NCI-H1436 treated with DMSO at 0.1 percent for 48 hours (cell line): Measurements from ENCODE around the gene CDC42SE1.
"Not testable (repeated sequence)": the region's sequence is repeated elsewhere in the genome, so short reads cannot be mapped to it uniquely, and the experiment has no call there.

ENCODE experiments used
- DNase-seq: peaks from one replicate; lab custom pipeline; 2025; lab: John Stamatoyannopoulos, UW

Gene CDC42SE1

DNA sequence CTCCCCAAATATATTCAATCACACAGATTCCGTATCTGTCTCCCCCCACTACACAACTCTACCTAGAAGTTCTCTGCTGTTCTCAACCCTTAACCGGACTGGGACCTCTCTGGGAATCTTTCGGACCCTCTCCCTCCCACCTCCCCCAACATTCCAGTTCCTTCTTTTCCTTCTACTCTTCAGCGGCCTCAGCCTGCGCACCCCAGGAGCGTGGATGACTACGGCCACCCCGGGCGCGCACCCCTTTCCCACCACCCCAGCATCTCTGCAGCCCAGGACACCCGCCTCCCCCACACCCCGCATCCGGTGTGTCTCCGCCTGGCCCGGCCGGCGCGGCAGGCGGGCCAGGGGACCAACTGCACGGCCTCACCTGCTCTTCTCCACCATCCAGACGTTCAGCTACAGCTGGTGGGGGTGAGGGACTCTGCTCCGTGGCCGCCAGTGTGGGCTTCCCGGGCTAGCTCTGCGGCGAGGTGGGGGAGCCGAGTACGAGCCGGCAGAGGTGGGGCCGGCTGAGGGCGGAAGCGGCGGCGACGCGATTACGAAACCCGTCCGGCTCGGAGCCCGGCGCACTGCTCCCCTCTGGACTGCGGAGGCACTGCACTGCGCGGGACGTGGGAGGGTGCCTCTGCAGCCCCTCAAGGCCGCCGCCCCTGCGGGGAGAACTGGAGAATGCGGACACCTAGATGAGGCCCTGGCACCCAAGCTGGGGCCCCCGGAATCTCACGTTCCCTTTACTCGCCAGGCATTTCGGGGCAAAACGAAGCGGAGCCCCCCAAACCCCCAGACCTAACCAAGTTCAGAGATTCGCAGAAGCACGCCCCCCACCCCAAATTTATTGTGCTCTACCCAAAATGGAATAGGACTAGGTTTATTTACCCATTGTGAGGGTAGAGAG, at the start of gene CDC42SE1:
Gene CDC42SE1, minus strand, starts transcription at position 514 of the 898 bp plus-strand sequence. CDS start 3,892 bp downstream, outside the sequence.
- DNase-seq: peak; percentile 40

GRCh38 chr1:151108331-151108730, 48.9 kb upstream of the CDC42SE1 start:
- no peak for DNase-seq

GRCh38 chr1:151106894-151107293, 47.5 kb upstream of the CDC42SE1 start:
- DNase-seq: no peak

DNA sequence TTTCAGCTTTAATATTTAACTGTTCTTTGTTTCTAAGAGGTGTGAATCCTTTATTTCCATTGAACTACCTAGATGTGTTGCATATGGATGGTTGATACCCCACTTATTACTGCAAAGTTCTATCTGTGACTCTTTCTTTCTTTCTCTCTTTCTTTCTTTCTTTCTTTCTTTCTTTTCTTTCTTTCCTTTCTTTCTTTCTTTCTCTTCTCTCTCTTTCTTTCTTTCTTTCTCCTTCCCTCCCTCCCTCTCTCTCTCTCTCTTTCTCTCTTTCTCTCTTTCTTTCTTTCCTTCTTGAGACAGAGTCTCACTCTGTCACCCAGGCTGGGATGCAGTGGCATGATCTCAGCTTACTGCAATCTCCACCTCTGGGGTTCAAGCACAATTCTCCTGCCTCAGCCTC, 45.2 kb upstream of the CDC42SE1 start:
- DNase-seq: no peak

DNA sequence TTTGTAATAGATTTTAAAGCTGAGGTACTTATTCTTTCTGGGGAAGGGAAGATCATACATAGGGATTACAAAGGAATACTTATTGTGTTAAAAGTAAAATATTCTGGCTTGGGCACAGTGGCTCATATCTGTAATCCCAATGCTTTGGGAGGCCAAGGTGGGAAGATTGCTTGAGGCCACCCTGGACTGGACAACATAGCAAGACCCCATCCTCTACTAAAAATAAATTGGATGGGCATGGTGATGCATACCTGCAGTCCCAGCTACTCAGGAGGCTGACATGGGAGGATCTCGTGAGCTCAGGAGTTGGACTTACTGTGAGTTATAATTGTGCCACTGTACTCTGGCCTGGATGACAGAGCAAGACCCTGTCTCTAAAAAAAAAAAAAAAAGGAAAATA, 38.7 kb upstream of the CDC42SE1 start:
- DNase-seq: no peak

GRCh38 chr1:151097426-151097825, 38.0 kb upstream of the CDC42SE1 start:
- DNase-seq: not testable (repeated sequence)

DNA sequence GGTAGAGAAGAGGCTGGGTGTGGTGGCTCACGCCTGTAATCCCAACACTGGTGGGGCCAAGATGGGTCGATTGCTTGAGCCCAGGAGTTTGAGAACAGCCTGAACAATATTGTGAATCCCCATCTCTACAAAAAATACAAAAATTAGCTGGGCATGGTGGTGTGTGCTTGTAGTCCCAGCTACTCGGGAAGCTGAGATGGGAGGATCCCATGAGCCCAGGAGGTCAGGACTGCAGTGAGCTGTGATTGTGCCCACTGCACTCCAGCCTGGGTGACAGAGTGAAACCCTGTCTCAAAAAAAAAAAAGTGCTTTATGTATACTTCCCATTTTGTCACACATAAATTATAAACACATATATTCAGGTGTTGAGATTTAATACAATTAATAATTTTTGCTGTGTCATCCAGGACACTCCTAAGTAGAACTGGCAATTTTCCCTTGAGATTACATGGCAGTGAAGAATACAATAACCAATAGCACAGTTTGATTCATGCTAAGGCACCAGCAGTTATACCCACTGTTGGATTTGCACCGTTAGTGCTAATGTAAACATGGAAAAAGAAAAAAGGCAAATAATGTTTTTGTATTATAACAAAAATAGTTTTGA, 26.6 kb upstream of the CDC42SE1 start:
- no peak for DNase-seq

GRCh38 chr1:151072224-151072623, 12.8 kb upstream of the CDC42SE1 start:
- no peak for DNase-seq

DNA sequence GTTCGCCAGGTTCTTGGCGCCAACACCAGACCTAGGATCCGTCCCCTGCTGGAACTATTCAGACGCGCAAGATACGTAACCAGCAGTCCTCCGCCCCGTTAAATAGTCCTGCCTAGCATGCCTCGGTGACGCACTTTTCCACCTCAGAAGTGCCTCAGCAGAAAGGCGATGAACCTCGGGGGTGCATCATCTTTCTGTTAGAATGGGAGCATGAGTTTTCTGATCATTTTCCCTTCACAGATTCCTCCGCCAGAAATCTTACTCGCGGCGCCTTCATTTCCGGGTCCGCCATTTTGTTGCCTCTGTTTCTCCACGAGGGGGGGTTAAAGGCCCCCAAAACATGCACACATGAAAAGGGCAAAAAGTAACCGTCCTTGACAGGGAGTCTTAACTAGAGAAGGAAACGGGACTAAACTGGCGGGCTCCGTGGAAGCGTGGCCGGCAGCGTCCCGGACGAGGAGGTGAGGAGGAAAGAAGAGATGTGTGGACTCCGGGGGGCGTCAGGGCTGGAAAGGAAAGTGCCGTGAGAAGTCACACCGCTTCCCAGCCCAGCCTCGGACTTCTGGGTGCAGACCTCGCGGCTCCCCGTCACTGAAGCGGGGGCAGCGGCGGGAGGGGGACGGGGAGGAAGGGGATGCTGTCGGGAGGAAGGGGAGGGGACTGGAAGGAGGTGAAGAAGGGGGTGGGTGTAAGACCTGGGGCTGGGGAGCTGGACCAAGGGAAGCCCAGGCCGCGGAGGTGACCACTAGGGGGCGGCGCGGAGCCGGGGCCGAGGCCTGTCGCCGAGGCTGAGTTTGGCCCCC, 11.3 kb upstream of the CDC42SE1 start, which contains the start of gene GABPB2:
Gene GABPB2, plus strand, starts transcription at position 288 of the 803 bp plus-strand sequence. CDS start 17,429 bp downstream, outside the sequence.
- DNase-seq: peak; percentile 80

DNA sequence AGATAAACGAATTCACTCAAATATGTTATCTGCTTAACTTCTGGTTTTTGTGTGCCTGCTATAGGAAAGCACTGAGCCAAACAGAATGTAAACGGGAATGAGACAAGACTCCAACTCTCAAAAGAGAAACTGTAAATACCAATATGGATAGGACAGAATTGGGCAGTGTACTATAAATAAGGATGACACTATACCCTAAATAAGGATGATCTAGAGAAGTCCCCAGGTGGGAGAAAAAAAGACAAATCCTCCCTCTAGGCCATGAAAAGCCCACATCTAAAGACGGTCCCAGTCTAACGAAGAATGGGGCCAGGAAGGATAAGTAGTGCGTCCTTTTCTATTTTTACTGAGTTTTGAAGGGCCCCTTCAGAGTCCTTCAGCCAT, 9.7 kb upstream of the CDC42SE1 start:
- DNase-seq: no peak

DNA sequence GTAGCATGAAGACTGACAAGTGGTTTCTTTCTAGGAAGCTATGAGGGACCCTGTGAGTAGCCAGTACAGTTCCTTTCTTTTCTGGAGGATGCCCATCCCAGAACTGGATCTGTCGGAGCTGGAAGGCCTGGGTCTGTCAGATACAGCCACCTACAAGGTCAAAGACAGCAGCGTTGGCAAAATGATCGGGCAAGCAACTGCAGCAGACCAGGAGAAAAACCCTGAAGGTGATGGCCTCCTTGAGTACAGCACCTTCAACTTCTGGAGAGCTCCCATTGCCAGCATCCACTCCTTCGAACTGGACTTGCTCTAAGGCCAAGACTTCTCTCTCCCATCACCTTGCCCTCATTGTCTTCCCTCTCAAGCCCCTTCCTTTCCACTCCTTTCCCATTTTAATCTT, 7.8 kb upstream of the CDC42SE1 start:
- DNase-seq: no peak

- DNase-seq: no peak
Observed at GRCh38 chr1:151065089-151065645, 5.7 kb upstream of the CDC42SE1 start.

DNA sequence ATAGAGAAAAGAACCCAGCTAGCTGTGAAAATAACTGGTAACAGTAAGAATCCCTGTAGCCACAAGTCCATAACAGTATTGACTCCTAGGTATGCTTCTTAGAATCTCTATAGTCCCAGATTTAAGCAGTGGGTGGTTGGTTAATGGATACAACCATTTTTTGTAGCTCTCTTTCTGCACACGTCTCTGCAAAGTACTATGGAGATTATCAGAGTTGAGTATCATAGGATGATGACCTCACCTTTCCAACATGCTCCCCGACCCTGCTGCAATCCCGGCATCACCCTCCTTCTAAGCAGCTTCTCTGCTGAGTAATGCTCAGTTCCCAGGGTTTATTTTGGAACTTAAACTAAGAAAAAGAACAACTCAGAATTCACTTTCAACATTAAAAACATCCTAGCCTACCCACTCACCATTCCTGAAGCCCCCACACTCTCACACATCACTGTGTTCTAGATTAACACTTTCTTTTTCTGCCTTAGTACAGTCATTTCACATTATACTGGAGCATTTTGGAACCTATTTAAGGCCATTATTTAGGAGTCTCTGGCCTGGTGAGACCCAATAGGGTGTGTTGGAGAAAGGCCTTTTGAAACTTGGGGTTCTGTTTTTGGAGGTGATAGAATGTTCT, 3.4 kb upstream of the CDC42SE1 start:
- DNase-seq: no peak

GRCh38 chr1:151061704-151062103, 2.3 kb upstream of the CDC42SE1 start:
- DNase-seq: no peak

DNA sequence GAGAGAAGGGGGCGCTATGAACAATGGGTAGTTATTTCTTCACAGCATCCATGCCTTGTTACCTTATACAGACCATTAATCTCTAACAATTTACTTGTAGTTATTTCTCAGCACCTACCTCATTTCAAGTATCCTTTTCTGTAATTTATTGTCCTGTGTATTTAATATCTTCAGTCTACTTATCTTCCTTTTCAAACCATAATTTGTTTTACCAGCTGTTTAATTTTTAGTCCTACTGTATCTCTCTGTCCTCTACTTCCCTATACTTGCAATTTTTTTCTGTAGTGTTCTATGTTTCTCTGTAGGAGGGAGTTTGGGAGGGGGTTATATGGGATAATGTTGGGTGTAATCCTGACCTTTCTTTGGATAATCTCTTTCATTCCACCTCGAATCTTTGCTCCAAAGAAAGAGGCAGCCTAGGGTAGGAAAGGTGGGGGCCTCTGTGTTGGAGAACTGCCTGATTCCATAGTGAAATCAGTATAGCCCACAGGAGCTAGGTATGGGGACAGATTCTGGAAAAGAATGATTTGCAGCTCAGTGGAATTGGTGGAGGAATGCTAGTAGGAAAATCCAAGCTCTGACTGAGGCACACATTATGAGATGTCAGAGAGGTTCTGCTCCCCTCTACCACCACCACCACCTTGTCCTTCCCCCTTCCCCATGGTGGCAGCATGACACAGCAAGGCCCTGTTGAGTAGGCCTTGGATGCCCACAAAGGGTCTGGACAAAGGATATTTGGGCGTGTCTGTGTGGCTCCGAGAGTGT, 1.4 kb upstream of the CDC42SE1 start:
- no peak for DNase-seq

DNA sequence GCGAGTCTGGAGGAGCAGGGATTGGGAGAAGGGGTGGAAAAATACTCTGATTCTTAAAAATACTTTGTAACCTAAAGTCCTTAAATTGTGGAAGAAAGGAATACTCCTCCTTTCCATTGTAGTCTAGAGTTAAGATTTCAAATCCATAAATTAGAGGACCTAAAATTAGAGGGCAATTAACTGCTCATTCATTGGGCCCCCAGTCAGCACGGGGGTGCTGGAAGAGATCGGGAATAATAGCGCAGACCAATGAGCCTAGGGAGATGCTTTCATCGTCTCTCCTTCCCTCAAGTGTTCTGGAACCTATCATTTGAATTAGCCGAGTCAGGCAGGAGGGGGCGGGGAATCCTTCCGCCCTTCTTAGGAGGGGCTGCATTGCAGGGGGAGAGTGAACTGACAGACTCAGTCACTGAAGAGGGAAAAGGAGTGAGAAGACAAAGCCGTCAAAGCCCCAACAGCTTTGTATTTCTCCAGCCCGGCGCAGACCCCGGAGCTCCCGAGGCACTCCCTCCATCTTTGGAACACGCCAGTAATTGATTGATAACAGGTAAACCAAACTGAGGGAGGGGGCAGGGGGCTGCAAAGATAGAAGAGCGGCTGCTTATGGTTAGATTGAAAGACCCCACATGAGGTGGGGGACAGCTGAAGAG, 710 bp upstream of the CDC42SE1 start, which contains the start of gene MLLT11:
Gene MLLT11, plus strand, starts transcription at position 391 of the 650 bp plus-strand sequence. CDS start 6,828 bp downstream, outside the sequence.
- DNase-seq: peak; percentile 76

DNA sequence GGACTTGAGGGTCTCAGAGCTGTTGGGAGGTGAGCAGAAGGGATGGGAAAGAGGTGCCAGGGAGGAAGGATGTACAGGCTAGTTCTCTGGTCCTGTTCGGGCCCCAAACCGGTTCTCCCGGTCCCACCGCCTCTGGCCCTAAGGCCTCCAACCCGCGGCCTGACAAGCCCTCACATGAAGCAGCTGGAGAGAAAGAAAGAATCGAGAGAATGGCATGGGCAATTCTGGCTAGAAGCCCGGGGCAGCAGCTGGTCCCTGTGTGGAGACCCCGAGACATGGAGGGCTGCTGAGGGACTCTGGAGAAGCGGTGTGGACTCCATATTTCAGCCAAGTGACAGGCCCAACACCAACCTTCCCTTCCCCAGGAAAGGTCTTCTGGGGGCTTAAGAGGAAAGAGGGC, 730 bp downstream of the CDC42SE1 start:
- no peak for DNase-seq

DNA sequence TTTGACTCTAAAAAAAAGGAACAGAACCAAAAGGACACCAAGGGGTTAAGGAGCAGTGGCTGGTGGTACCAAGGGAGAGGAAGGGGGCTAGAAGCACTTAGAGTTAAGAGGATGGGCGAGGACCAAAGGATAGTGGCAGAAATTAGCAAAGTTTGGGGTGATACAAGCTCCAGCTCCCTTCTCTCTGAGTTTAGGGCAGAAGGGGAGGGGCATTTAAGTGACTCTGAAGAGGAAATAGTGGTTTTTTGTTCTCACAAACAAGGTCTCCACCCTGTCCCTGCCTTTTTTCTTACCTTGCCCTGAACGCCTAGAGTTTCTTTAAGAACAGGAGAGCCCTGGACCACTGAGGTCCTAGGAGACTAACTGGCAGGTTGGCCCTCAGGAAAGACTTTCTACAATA, 3.3 kb downstream of the CDC42SE1 start:
- no peak for DNase-seq

- DNase-seq: no peak
Observed at GRCh38 chr1:151055581-151055980, 3.8 kb downstream of the CDC42SE1 start.

DNA sequence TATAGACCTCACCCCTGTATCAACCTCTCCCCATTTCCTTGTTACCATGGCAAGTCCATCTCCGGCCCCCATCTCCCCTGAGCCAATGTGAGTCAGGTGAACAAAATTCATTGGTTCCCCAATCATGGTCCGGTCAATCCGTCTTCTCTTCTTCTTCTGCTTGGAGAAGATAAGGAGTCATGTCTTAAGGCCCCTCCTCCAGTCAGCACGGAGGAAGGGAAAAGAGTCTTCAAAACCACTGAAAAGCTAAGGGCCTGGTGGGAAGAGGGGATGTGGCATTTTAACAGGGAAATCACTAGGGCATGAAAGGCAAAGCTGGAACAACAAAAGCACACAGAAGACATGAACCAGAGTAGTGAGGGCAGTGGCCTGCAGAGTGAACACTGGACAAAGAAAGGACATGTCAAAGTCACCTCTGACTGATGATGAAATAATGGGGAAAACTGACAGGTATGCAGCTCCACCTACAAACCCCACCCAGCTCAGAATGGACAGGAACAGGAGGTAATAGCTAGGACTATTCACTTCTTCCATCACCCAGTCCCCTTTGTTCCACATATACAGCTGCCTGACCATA, 4.4 kb downstream of the CDC42SE1 start:
- no peak for DNase-seq
